ENCODE measurements around the gene HERC3.

GRCh38 chr4:88630756-88631155, 38.5 kb downstream of the HERC3 start:
- TF ChIP-seq CTCF (IDR thresholded peaks at IDR 0.05) (no peak), POLR2A (IDR thresholded peaks at IDR 0.05) (no peak)

Data from thyroid gland (tissue), 4 donors.